Measurements from ENCODE around the gene OTOGL.
"Not testable (repeated sequence)": the region's sequence is repeated elsewhere in the genome, so short reads cannot be mapped to it uniquely, and the experiment has no call there.

Gene OTOGL

DNA sequence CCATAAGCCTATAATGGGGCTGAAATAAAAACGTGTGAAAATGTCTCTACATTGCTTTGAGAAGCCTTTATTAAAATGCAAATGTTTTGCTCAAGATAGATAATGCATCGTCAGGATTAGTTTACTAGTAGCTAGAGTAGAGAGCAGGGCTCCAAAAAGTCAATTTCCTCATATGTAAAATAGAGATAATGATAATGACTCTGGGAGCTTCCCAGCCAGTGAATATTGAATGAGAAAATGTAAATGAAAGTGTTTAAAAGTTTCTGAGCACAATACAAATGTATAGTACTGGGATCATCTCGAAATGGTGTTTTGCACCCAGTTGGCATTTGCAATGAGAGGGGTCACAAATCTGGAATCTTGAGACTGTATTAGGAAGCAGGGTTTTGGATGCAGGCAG, 135.3 kb downstream of the OTOGL start:
- no peak for DNase-seq

- DNase-seq = no peak
Observed at GRCh38 chr12:80235944-80236343, 136.6 kb downstream of the OTOGL start.

DNA sequence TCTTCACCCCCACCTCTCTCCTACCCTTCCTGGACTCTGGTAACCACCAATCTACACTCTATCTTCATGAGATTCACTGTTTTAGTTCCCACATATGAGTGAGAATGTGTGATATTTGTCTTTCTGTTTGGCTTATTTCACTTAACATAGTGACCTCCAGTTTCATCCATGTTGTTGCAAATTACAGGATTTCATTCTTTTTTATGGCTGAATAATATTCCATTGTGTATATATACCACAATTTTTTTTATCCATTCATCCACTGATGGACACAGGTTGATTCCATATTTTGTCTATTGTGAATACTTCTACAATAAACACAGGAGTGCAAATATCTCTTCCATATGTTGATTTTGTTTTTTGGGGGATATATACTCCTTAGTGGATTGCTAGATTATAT, 140.5 kb downstream of the OTOGL start:
- DNase-seq = no peak

- no peak for DNase-seq
Observed at GRCh38 chr12:80241576-80242273, 142.4 kb downstream of the OTOGL start.

- DNase-seq = no peak
Observed at GRCh38 chr12:80242321-80242720, 143.0 kb downstream of the OTOGL start.

DNA sequence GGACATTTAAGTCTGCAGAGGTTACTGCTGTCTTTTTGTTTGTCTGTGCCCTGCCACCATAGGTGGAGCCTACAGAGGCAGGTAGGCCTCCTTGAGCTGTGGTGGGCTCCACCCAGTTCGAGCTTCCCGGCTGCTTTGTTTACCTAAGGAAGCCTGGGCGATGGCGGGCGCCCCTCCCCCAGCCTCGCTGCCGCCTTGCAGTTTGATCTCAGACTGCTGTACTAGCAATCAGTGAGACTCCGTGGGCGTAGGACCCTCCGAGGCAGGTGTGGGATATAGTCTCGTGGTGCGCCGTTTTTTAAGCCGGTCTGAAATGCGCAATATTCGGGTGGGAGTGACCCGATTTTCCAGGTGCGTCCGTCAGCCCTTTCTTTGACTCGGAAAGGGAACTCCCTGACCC, 150.2 kb downstream of the OTOGL start:
- not testable (repeated sequence) for DNase-seq

- DNase-seq = no peak
Observed at GRCh38 chr12:80257920-80258319, 158.6 kb downstream of the OTOGL start.

GRCh38 chr12:80260269-80260668, 160.9 kb downstream of the OTOGL start:
- DNase-seq = no peak

DNA sequence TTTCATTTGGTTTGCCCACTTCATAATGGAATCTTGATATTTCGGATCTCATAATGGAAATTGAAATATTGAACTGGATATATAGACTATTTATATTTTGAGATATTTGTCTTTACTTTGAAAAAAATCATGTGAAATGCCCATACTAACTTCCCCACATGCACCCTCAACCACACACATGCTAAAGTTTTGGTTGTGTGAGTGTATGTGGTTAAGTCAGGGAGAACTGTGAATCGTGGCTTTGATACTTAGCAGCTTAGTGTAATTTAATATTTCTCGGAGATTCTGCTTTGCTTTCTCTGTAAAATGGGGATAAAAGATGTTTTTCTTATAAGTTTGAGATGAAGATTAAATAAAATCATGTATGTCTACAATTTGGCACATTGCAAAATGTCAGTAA, 162.1 kb downstream of the OTOGL start:
- DNase-seq = no peak

GRCh38 chr12:80262346-80262745, 163.0 kb downstream of the OTOGL start:
- DNase-seq = no peak

- no peak for DNase-seq
Observed at GRCh38 chr12:80262771-80263170, 163.4 kb downstream of the OTOGL start.

GRCh38 chr12:80264386-80264785, 165.0 kb downstream of the OTOGL start:
- no peak for DNase-seq

DNA sequence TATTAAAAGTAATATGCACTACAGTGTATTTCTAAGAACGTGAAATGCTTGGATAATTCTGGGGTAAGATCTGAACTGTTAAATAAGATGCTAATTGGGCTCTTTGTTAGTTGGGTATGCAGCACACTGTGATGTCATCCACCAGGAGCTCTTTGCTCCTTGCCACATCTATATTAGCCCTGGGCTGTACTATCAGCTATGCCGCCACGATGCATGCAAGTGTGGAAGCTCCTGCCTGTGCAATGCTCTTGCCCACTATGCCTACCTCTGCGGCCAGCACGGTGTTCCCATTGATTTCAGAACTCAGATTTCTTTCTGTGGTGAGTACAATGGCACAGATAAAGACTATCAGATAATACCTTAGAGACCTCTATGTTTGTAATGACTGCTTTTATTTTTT, 165.6 kb downstream of the OTOGL start:
- DNase-seq = no peak

DNA sequence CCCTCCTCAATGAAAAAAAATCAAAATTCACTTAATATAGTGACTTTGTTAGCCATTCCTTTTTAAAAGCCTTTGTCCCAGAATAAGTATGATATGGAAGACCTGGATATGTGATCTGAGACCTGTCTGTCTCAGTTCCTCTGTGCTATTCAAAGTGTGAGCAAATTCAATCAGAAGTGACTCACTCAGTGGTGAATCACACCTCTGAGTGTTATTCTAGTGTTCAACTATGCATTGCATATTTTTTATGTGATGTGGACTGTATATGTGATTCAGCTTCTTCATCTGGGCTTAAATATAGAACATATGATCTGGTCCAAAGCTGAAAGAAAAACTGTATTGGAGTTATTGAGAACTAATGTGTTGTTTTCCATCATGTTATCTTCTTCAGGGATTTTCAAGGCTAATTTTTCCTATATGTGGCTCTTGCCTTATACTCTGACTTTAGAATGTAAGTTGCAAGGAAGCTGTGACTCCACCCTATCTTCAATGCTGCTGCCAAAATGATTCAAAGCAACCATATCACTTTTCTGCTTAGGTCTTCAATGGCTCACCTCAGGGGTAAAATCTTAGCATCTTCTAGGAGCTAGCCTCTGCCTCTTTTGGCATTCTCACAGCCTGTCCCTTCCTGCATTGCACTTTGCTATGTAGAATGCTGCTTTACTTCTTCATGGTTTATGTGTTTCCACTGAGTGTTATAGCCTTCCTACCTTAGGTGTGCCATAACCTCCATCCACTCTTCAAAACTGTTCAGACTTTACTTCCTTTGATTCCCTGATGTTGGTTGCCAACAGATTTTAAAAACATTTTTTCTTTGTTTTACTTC, 169.8 kb downstream of the OTOGL start:
- DNase-seq = no peak

DNA sequence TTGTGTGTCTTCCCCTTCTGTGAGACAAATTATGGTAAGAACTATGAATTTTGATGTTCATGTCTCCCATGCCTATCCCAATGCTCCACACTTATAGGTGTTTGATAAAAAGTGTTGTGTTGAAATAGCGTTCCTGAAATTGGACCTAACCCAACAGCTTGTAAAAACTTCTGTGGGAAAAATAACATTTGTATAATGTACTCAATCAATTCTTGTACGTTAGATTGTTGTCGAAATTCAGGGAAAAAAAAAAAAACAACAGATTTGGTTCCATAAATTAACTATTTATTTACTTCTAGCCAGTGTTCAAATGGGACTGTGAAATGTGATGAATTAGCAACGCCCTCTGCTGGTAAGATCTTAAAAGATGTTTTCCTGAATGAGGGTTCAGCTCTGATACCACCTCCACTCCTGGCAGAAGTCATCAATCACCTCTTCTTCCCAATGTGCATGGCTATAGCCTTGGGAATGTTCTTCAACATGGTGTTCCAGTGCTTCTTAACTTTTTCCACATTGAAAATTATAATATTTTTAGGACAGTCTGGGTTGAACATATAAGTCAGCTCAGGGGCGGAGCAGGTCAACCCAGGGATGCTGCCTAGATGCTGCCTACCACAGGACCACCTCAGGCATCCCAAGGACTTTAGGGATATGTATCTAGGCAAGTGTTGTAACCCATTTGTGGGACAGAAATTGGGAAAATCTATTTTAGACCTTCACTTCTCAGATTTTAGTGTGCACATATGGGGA, 170.6 kb downstream of the OTOGL start:
- no peak for DNase-seq

- no peak for DNase-seq
Observed at GRCh38 chr12:80271780-80272179, 172.4 kb downstream of the OTOGL start.

GRCh38 chr12:80272387-80272915, 173.1 kb downstream of the OTOGL start:
- no peak for DNase-seq

DNA sequence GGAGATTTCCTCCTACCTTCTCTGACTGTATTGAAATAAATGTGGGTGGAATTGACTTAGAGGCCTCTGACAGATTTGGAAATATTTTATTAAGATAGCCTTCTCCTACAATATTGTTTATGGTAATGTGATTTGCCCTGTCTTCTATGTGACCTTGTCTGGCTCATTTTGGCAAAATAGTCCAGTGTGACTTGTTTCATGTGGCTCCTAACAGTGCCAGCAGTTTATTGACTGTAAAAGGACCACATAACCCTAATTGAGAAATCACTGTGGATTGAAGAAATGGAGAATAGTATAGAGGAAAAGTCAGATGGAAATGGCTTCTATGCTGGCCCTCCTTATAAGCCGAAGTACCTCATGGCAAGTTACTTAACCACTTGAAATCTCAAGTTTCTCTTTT, 173.8 kb downstream of the OTOGL start:
- DNase-seq = no peak

DNA sequence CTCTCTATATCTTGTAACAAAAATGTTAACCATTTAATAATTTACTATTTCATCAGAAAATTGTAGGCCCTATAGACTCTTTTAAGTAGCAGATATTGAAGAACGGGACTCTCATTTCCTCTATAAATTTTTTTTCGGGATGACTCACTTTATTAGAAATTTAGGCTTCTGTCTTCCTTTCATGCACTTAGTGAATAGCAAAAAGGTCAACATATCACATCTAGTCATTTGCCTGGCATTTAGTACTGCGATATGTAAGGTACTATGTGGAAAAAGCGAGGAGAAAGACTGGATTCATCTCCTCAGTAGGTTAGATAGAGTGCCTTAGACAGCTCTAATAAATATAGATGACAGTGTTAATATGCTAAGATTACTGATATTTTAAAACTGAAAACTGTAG, 178.4 kb downstream of the OTOGL start:
- DNase-seq = no peak

DNA sequence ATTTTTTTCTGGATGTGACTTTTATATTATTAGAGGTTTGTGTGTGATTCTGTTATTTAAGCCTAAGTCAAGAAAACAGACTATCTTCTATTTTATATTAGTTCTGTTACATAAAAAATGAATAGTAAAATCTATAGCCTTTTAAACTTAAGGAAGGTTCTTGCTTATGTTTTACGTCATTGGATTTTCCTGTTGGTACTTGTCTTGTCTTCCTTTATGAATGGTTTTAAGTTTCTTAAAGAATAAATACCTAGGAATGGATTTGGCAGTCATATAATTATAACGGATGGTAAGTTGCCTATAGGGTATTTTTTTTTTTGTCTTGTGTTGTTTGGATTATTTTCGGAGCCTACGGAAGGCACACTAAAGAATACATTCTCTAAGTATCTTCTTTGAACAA, 182.9 kb downstream of the OTOGL start:
- no peak for DNase-seq

DNA sequence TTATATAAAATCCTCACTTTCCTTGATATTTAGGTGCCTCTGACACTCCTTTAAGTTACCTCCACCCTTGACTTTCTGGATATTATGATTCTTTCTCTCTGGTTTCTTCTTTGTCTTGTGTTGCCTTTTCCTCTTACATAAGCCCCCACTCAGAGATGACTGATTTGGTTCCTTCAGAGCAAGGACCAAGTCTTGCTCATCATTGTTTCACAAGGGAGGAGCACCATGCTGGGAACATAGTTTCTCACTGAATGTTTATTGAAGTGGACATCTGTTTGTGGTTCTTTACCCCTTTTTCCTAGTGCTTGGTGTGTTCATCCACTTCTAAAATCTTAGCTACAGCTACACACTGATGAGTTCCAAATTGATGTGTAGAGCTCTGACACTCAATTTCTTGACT, 183.4 kb downstream of the OTOGL start:
- no peak for DNase-seq

- DNase-seq = no peak
Observed at GRCh38 chr12:80291108-80291754, 191.9 kb downstream of the OTOGL start.

GRCh38 chr12:80293347-80293746, 194.0 kb downstream of the OTOGL start:
- DNase-seq = no peak
